ENCODE results near the gene RASA3. TPM values are rescaled to one million over a fixed set of nuclear protein-coding genes. Genes with fewer than 3 reads are reported as not detected.

RASA3 gene
- total RNA-seq, 6 experiments from 2014 or later, result 3.5 to 7.9 (median 4.6) TPM

DNA sequence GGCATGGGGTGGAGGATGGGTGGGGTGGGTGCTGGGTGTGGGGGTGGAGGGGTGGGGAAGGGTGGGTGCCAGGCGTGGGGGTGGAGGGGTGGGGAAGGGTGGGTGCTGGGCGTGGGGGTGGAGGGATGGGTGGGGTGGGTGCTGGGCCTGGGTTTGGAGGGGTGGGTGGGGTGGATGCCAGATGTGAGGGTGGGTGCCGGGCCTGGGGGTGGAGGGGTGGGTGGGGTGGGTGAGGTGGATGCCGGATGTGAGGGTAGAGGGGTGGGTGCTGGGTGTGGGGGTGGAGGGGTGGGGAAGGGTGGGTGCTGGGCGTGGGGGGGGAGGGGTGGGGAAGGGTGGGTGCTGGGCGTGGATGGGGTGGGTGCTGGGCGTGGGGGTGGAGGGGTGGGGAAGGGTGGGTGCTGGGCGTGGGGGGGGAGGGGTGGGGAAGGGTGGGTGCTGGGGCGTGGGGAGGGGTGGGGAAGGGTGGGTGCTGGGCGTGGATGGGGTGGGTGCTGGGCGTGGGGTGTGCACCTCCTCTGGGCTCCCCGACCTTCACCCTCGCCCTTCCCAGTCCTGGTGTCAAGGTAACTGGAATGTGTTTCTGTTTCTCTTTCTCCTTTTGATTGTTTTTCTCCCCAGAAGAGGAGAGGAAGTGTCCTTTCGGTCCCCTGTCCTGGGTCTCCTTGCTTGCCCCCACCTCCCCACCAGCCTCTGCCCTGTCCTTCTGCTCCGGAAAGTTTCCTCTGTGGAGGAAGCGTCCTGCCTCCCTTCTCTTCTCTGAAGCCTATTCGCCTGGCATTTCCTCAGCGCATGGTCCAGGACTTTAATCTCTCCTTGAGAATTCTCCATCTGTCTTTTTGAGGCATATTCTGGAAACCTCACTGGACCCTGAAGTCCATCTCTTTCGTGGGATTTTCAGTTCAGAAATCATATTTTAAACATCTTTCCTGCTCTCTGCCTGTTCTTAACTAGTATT lies 23.8 kb upstream of the RASA3 start:
- ATAC-seq (no peak), DNase-seq (no peak)
- Histone ChIP-seq H3K4me3 (no peak overlapping the region), H3K9me3 (no peaks in the 10 kb centered on the region), H3K27me3 (no peaks in the 10 kb centered on the region), H3K36me3 (no peaks in the 10 kb centered on the region), H3K4me1 (peaks cover 0 to 8% (median 0%) of the 10 kb centered on the region in 4 donors), H3K27ac (no peak overlapping the region)
- intact Hi-C loops (cut with DNase I), result no loop called here
- WGBS (ENCODE audit: insufficient coverage, low coverage, low lambda C conversion rate, missing lambda C conversion rate), result 33% methylated on average over 16 of the region's 19 CpGs
- no peak for TF ChIP-seq POLR2A (IDR thresholded peaks at IDR 0.05)
- TF ChIP-seq, protein P1, sequence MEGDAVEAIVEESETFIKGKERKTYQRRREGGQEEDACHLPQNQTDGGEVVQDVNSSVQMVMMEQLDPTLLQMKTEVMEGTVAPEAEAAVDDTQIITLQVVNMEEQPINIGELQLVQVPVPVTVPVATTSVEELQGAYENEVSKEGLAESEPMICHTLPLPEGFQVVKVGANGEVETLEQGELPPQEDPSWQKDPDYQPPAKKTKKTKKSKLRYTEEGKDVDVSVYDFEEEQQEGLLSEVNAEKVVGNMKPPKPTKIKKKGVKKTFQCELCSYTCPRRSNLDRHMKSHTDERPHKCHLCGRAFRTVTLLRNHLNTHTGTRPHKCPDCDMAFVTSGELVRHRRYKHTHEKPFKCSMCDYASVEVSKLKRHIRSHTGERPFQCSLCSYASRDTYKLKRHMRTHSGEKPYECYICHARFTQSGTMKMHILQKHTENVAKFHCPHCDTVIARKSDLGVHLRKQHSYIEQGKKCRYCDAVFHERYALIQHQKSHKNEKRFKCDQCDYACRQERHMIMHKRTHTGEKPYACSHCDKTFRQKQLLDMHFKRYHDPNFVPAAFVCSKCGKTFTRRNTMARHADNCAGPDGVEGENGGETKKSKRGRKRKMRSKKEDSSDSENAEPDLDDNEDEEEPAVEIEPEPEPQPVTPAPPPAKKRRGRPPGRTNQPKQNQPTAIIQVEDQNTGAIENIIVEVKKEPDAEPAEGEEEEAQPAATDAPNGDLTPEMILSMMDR (IDR thresholded peaks at IDR 0.05), result no peak

DNA sequence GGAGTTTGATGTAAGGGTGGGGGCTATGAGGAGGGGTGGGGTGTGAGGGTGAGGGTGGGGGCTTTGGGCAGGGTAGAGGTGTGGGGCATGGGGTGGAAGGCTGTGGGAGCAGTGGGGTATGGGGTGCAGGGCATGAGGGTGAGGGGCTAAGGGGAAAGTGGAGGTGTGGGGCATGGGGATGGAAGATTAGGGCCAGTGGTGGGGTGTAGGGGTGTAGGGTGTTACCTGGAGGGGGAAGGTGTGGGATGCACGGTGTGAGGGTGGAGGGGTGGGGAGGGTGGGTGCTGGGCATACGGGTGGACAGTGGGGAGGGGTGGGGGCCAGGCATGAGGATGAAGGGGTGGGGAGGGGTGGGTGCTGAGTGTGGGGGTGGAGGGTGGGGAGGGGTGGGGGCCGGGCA lies 22.9 kb upstream of the RASA3 start:
- no peak for ATAC-seq
- intact Hi-C loops (cut with DNase I), result no loop called here
- TF ChIP-seq, protein P1 (IDR thresholded peaks at IDR 0.05), result no peak
- no peak for TF ChIP-seq POLR2A (IDR thresholded peaks at IDR 0.05)
- 73% methylated on average over 3 of the region's 3 CpGs for WGBS (ENCODE audit: insufficient coverage, low coverage, low lambda C conversion rate, missing lambda C conversion rate)
- Histone ChIP-seq H3K27ac (no peak overlapping the region), H3K36me3 (no peaks in the 10 kb centered on the region), H3K9me3 (no peaks in the 10 kb centered on the region), H3K4me1 (peaks cover 0 to 10% (median 0%) of the 10 kb centered on the region in 4 donors), H3K27me3 (no peaks in the 10 kb centered on the region), H3K4me3 (no peak overlapping the region)
- DNase-seq, result peak in 1 of 3 donors; percentile 35

DNA sequence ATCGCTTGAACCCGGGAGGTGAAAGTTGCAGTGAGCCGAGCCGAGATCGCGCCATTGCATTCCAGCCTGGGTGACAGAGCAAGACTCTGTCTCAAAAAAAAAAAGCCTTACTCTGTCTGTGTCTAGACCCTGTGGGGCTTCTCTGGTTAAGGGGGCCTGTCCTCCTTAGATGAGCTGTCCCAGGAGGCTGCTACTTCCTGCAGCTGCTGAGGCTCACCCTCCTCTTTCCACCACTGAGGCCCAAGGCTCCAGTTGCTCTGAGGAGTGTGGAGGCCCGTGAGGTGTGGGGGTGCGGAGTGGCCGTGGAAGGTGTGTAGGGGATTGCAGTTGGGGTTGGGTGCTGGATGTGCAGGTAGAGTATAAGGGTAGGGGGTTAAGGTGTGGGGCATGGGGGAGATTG lies 22.1 kb upstream of the RASA3 start:
- DNase-seq, result no peak

DNA sequence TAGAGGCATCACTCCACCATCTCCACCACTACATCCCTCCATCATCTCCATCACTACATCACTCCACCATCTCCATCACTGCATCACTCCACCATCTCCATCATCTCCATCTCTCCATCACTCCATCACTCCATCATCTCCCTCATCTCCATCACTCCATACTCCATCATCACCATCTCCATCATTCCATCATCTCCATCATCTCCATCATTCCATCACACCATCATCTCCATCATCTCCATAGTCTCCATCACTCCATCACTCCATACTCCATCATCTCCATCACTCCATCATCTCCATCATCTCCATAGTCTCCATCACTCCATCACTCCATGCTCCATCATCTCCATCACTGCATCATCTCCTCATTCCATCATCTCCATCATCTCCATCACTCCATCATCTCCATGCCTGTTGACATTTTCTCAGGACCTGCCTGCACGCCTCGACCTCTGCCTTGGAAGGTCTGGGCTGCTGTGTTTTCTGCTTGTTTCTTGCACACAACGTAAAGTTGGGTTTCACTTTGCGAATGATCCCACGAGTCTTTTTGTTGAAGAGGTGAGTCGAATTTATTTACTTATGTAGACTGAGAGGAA lies 21.2 kb upstream of the RASA3 start:
- Histone ChIP-seq H3K27me3 (no peaks in the 10 kb centered on the region), H3K4me3 (no peak overlapping the region), H3K36me3 (no peaks in the 10 kb centered on the region), H3K4me1 (peaks cover 0 to 10% (median 0%) of the 10 kb centered on the region in 4 donors), H3K9me3 (no peaks in the 10 kb centered on the region), H3K27ac (no peak overlapping the region)
- TF ChIP-seq, protein P1 (IDR thresholded peaks at IDR 0.05), result no peak
- no peak for TF ChIP-seq POLR2A (IDR thresholded peaks at IDR 0.05)
- intact Hi-C loops (cut with DNase I), result no loop called here
- no peak for DNase-seq
- no peak for ATAC-seq
- 80% methylated on average over 6 of the region's 6 CpGs for WGBS (ENCODE audit: insufficient coverage, low coverage, low lambda C conversion rate, missing lambda C conversion rate)

More for the DNA sequence above, 22.1 kb upstream of the RASA3 start:
- no peak for ATAC-seq
- Histone ChIP-seq H3K36me3 (no peaks in the 10 kb centered on the region), H3K9me3 (no peaks in the 10 kb centered on the region), H3K27ac (no peak overlapping the region), H3K4me3 (no peak overlapping the region), H3K4me1 (peaks cover 0 to 10% (median 0%) of the 10 kb centered on the region in 4 donors), H3K27me3 (no peaks in the 10 kb centered on the region)
- 64% methylated on average over 3 of the region's 9 CpGs for WGBS (ENCODE audit: insufficient coverage, low coverage, low lambda C conversion rate, missing lambda C conversion rate)
- no peak for TF ChIP-seq POLR2A (IDR thresholded peaks at IDR 0.05)
- TF ChIP-seq, protein P1 (IDR thresholded peaks at IDR 0.05), result no peak
- intact Hi-C loops (cut with DNase I), result no loop called here

Measured in right lobe of liver (tissue), 6 donors.